MM.1S (cell line): Measurements from ENCODE around the gene TLR7.
A peak's percentile ranks its signal among the peaks of the same experiment; 100 is the strongest.

ENCODE experiments used
- DNase-seq: peaks from one replicate; pipeline ENCODE4 v3.0.0-alpha.2; 2015
- H2AFZ ChIP-seq: fragments of 300-600 bp; sonication (generic); 2 replicates; pipeline ENCODE4 v1.6.0; 2016; ENCODE audit warnings: antibody characterized with exemption, low read length
- H3F3A ChIP-seq: fragments of 300-600 bp; sonication (generic); 2 replicates; pipeline ENCODE4 v1.6.1; 2016; ENCODE audit warnings: mild to moderate bottlenecking, antibody characterized with exemption, low read length, moderate library complexity, mixed read lengths; ENCODE audit not compliant: insufficient read depth
- H3K27ac ChIP-seq: fragments of 300-600 bp; sonication (generic); 2 replicates; pipeline ENCODE4 v1.5.1; 2016; ENCODE audit warnings: mild to moderate bottlenecking, low read length
- H3K27me3 ChIP-seq: fragments of 300-600 bp; sonication (generic); replicated peaks from 2 replicates; pipeline ENCODE4 v1.6.0; 2016; ENCODE audit warnings: low read length; ENCODE audit not compliant: insufficient read depth
- H3K36me3 ChIP-seq: fragments of 300-600 bp; sonication (generic); replicated peaks from 2 replicates; pipeline ENCODE4 v1.6.1; 2016; ENCODE audit warnings: mild to moderate bottlenecking, low read length, mixed read lengths; ENCODE audit not compliant: insufficient read depth
- H3K4me1 ChIP-seq: fragments of 300-600 bp; sonication (generic); 2 replicates; pipeline ENCODE4 v1.6.1; 2016; ENCODE audit warnings: low read length, mixed read lengths
- H3K4me2 ChIP-seq: fragments of 300-600 bp; sonication (generic); 2 replicates; pipeline ENCODE4 v1.6.0; 2016; ENCODE audit warnings: low read depth, low read length
- H3K4me3 ChIP-seq: fragments of 300-600 bp; sonication (generic); 2 replicates; pipeline ENCODE4 v1.5.1; 2016; ENCODE audit warnings: low read length, mixed read lengths
- H3K79me2 ChIP-seq: fragments of 300-600 bp; sonication (generic); 2 replicates; pipeline ENCODE4 v1.6.1; 2016; ENCODE audit warnings: mixed run types, low read length, mixed read lengths
- H3K9ac ChIP-seq: fragments of 300-600 bp; sonication (generic); 2 replicates; pipeline ENCODE4 v1.6.1; 2016; ENCODE audit warnings: low read length, mixed read lengths
- H3K9me2 ChIP-seq: fragments of 300-600 bp; sonication (generic); replicated peaks from 2 replicates; pipeline ENCODE4 v1.6.1; 2016; ENCODE audit warnings: mild to moderate bottlenecking, low read length, mixed read lengths; ENCODE audit not compliant: insufficient read depth
- H3K9me3 ChIP-seq: fragments of 300-600 bp; sonication (generic); replicated peaks from 2 replicates; pipeline ENCODE4 v1.6.1; 2016; ENCODE audit warnings: mild to moderate bottlenecking, low read length, mixed read lengths; ENCODE audit not compliant: insufficient read depth
- H4K20me1 ChIP-seq: fragments of 300-600 bp; sonication (generic); 2 replicates; pipeline ENCODE4 v1.6.1; 2016; ENCODE audit warnings: mild to moderate bottlenecking, low read length, moderate library complexity, mixed read lengths; ENCODE audit not compliant: insufficient read depth
- EZH2 ChIP-seq: fragments of 300-600 bp; sonication (generic); optimal IDR thresholded peaks from 2 replicates; pipeline ENCODE3; 2017; ENCODE audit warnings: low read depth, mild to moderate bottlenecking, antibody characterized with exemption, low read length, mixed read lengths
- EZH2phosphoT487 ChIP-seq: fragments of 300-600 bp; sonication (generic); IDR thresholded peaks from 2 replicates; pipeline ENCODE4 v1.6.1; 2018; ENCODE audit warnings: antibody characterized with exemption, low read length
- TF ChIP-seq, protein P1 (sequence below): fragments of 300-600 bp; sonication (generic); IDR thresholded peaks from 2 replicates; pipeline ENCODE4 v1.5.1; 2016; ENCODE audit warnings: antibody characterized with exemption, low read length, mixed read lengths

The TLR7 gene

DNA sequence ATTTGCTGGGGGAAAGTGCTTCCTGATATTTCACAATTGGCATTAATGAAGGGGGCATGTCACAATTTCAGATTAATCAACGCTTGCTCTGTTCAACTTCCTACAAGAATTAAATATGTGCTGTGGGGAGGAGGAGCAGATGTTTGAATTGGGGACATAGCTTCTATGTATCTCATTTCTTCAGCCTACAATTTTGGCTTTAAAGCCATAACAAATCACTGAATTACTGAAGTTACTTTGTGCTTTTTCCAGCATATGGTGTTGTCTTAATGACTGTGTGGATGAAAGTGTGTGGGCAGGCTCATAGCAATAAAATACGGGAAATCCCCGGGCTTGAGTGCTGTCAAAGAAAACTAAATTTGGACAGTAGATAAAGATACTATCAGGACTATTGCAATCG, 813 bp downstream of the TLR7 start:
- Histone ChIP-seq H3K79me2 (no peaks in the 10 kb centered on the region; the same call in 1 of the 2 replicates), H3K4me1 (peaks cover 41% of the 10 kb centered on the region), H4K20me1 (no peaks in the 10 kb centered on the region), H3K27me3 (no peaks in the 10 kb centered on the region), H3K4me3 (peak overlapping the region; percentile 4; the same call in 1 of the 2 replicates), H3K4me2 (peak overlapping the region; percentile 44), H3K36me3 (no peaks in the 10 kb centered on the region), H3F3A (peaks cover 10% of the 10 kb centered on the region), H2AFZ (no peak overlapping the region), H3K9ac (peak overlapping the region; percentile 40), H3K9me3 (no peaks in the 10 kb centered on the region), H3K27ac (peak overlapping the region; percentile 93), H3K9me2 (no peaks in the 10 kb centered on the region)
- TF ChIP-seq, protein P1, sequence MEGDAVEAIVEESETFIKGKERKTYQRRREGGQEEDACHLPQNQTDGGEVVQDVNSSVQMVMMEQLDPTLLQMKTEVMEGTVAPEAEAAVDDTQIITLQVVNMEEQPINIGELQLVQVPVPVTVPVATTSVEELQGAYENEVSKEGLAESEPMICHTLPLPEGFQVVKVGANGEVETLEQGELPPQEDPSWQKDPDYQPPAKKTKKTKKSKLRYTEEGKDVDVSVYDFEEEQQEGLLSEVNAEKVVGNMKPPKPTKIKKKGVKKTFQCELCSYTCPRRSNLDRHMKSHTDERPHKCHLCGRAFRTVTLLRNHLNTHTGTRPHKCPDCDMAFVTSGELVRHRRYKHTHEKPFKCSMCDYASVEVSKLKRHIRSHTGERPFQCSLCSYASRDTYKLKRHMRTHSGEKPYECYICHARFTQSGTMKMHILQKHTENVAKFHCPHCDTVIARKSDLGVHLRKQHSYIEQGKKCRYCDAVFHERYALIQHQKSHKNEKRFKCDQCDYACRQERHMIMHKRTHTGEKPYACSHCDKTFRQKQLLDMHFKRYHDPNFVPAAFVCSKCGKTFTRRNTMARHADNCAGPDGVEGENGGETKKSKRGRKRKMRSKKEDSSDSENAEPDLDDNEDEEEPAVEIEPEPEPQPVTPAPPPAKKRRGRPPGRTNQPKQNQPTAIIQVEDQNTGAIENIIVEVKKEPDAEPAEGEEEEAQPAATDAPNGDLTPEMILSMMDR, result no peak
- DNase-seq, result peak; percentile 41

DNA sequence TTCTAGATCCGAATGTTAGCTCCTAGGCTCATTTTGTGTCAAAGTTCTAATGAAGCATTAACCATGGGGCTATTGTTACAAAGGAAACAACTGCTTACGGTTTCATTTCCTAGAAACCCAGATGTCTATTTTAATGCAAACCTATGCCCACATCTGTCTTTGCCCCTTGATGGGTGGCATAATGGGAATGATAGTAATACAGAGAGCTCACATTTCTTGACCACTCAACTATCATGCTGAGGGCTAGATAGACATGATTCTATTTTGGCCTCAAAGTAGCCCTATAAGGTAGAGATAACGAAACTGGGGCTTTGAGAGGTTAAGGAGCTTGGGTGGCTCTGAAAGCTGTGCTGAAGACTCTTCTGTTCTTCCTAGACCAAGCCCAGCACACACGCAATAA, 1.9 kb downstream of the TLR7 start:
- H4K20me1 ChIP-seq, result no peaks in the 10 kb centered on the region
- peak overlapping the region; percentile 28; the same call in 1 of the 2 replicates for H3K4me3 ChIP-seq
- H3K27me3 ChIP-seq, result no peaks in the 10 kb centered on the region
- H3K4me2 ChIP-seq, result peak overlapping the region; percentile 44
- TF ChIP-seq EZH2phosphoT487 (no peak), EZH2 (no peak)
- TF ChIP-seq, protein P1, result no peak
- no peaks in the 10 kb centered on the region for H3K9me2 ChIP-seq
- peaks cover 41% of the 10 kb centered on the region for H3K4me1 ChIP-seq
- no peak overlapping the region for H2AFZ ChIP-seq
- peaks cover 10% of the 10 kb centered on the region for H3F3A ChIP-seq
- peak; percentile 64 for DNase-seq
- H3K9ac ChIP-seq, result peak overlapping the region; percentile 40; the same call in 1 of the 2 replicates
- no peaks in the 10 kb centered on the region for H3K36me3 ChIP-seq
- H3K79me2 ChIP-seq, result no peaks in the 10 kb centered on the region; the same call in 1 of the 2 replicates
- no peaks in the 10 kb centered on the region for H3K9me3 ChIP-seq
- H3K27ac ChIP-seq, result peak overlapping the region; percentile 93

DNA sequence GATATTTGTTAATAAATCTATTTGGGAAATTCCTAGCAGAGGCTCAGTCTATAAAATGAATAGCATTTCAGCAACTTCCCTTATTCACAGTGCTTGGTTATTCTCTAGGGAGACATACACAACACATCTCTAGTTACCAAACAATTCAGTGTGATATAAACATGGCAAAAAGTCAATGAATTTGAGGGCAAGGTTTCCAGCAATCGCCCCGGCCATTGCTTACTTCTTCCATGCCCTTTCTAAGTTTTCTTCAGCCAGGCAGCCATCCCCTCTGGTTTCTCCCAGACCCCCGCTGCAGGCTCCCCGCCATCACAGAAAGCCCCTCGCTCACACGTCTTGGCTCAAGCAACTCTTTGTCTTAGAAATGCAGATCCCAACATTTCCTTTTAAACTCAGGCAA, 4.4 kb downstream of the TLR7 start:
- Histone ChIP-seq H3K4me3 (no peak overlapping the region), H3K27ac (no peak overlapping the region), H3K4me2 (no peak overlapping the region), H4K20me1 (no peaks in the 10 kb centered on the region), H2AFZ (no peak overlapping the region), H3K36me3 (no peaks in the 10 kb centered on the region), H3K27me3 (no peaks in the 10 kb centered on the region), H3K9ac (no peak overlapping the region), H3K9me3 (no peaks in the 10 kb centered on the region), H3K79me2 (no peaks in the 10 kb centered on the region; the same call in 1 of the 2 replicates), H3K9me2 (no peaks in the 10 kb centered on the region), H3K4me1 (peaks cover 42% of the 10 kb centered on the region), H3F3A (peaks cover 13% of the 10 kb centered on the region)
- TF ChIP-seq, protein P1, result no peak
- TF ChIP-seq EZH2 (no peak), EZH2phosphoT487 (no peak)
- DNase-seq, result no peak
